ENCODE measurements around the gene GP1BA.

Gene GP1BA

GRCh38 chr17:4971826-4972225 is 39.7 kb downstream of the GP1BA start:
- no peak overlapping the region for H3K4me3 ChIP-seq (ENCODE audit: low read length)
- no peaks in the 10 kb centered on the region for H3K9me3 ChIP-seq (ENCODE audit: control insufficient read depth, low read length)
- peaks cover 29% of the 10 kb centered on the region for H3K4me1 ChIP-seq (ENCODE audit: control insufficient read depth, insufficient read depth, low read length)
- DNase-seq (ENCODE audit: low read depth): no peak
- no peaks in the 10 kb centered on the region for H3K27me3 ChIP-seq (replicated peaks; ENCODE audit: control insufficient read depth, insufficient read depth, low read length)
- peaks cover 41% of the 10 kb centered on the region for H3K36me3 ChIP-seq (ENCODE audit: control insufficient read depth, insufficient read depth, low read length, severe bottlenecking)
- H3K9ac ChIP-seq (ENCODE audit: low read length): peak overlapping the region; percentile 59

GRCh38 chr17:4972322-4972721 is 40.2 kb downstream of the GP1BA start:
- H3K9ac ChIP-seq (ENCODE audit: low read length): peak overlapping the region; percentile 59
- DNase-seq (ENCODE audit: low read depth): no peak
- H3K36me3 ChIP-seq (ENCODE audit: control insufficient read depth, insufficient read depth, low read length, severe bottlenecking): peaks cover 46% of the 10 kb centered on the region

GRCh38 chr17:4972752-4973151 is 40.7 kb downstream of the GP1BA start:
- Histone ChIP-seq H3K27me3 (replicated peaks; ENCODE audit: control insufficient read depth, insufficient read depth, low read length) (no peaks in the 10 kb centered on the region), H3K9ac (ENCODE audit: low read length) (no peak overlapping the region), H3K9me3 (ENCODE audit: control insufficient read depth, low read length) (no peaks in the 10 kb centered on the region), H3K4me3 (ENCODE audit: low read length) (no peak overlapping the region), H3K36me3 (ENCODE audit: control insufficient read depth, insufficient read depth, low read length, severe bottlenecking) (peaks cover 50% of the 10 kb centered on the region), H3K4me1 (ENCODE audit: control insufficient read depth, insufficient read depth, low read length) (peaks cover 28% of the 10 kb centered on the region)
- DNase-seq (ENCODE audit: low read depth): no peak

More at GRCh38 chr17:4972322-4972721, 40.2 kb downstream of the GP1BA start:
- H3K9me3 ChIP-seq (ENCODE audit: control insufficient read depth, low read length): no peaks in the 10 kb centered on the region
- peaks cover 28% of the 10 kb centered on the region for H3K4me1 ChIP-seq (ENCODE audit: control insufficient read depth, insufficient read depth, low read length)
- H3K27me3 ChIP-seq (replicated peaks; ENCODE audit: control insufficient read depth, insufficient read depth, low read length): no peaks in the 10 kb centered on the region
- no peak overlapping the region for H3K4me3 ChIP-seq (ENCODE audit: low read length)

- Histone ChIP-seq H3K4me3 (ENCODE audit: low read length) (no peak overlapping the region), H3K36me3 (ENCODE audit: control insufficient read depth, insufficient read depth, low read length, severe bottlenecking) (peaks cover 57% of the 10 kb centered on the region), H3K27me3 (replicated peaks; ENCODE audit: control insufficient read depth, insufficient read depth, low read length) (no peaks in the 10 kb centered on the region), H3K4me1 (ENCODE audit: control insufficient read depth, insufficient read depth, low read length) (peaks cover 25% of the 10 kb centered on the region), H3K9ac (ENCODE audit: low read length) (no peak overlapping the region), H3K9me3 (ENCODE audit: control insufficient read depth, low read length) (no peaks in the 10 kb centered on the region)
- DNase-seq (ENCODE audit: low read depth): no peak
Measured at GRCh38 chr17:4973256-4974114, 41.4 kb downstream of the GP1BA start.

GRCh38 chr17:4974115-4974670 is 42.1 kb downstream of the GP1BA start:
- Histone ChIP-seq H3K36me3 (ENCODE audit: control insufficient read depth, insufficient read depth, low read length, severe bottlenecking) (peaks cover 62% of the 10 kb centered on the region), H3K9me3 (ENCODE audit: control insufficient read depth, low read length) (no peaks in the 10 kb centered on the region), H3K4me3 (ENCODE audit: low read length) (no peak overlapping the region), H3K27me3 (replicated peaks; ENCODE audit: control insufficient read depth, insufficient read depth, low read length) (no peaks in the 10 kb centered on the region), H3K9ac (ENCODE audit: low read length) (no peak overlapping the region), H3K4me1 (ENCODE audit: control insufficient read depth, insufficient read depth, low read length) (peaks cover 19% of the 10 kb centered on the region)
- no peak for DNase-seq (ENCODE audit: low read depth)

GRCh38 chr17:4978726-4979125 is 46.6 kb downstream of the GP1BA start:
- no peak for DNase-seq (ENCODE audit: low read depth)
- Histone ChIP-seq H3K36me3 (ENCODE audit: control insufficient read depth, insufficient read depth, low read length, severe bottlenecking) (peaks cover 47% of the 10 kb centered on the region), H3K27me3 (replicated peaks; ENCODE audit: control insufficient read depth, insufficient read depth, low read length) (no peaks in the 10 kb centered on the region), H3K4me3 (ENCODE audit: low read length) (no peak overlapping the region), H3K4me1 (ENCODE audit: control insufficient read depth, insufficient read depth, low read length) (peaks cover 6% of the 10 kb centered on the region), H3K9me3 (ENCODE audit: control insufficient read depth, low read length) (no peaks in the 10 kb centered on the region), H3K9ac (ENCODE audit: low read length) (no peak overlapping the region)

- H3K36me3 ChIP-seq (ENCODE audit: control insufficient read depth, insufficient read depth, low read length, severe bottlenecking): peaks cover 40% of the 10 kb centered on the region
- H3K4me3 ChIP-seq (ENCODE audit: low read length): no peak overlapping the region
- no peak overlapping the region for H3K9ac ChIP-seq (ENCODE audit: low read length)
- no peaks in the 10 kb centered on the region for H3K9me3 ChIP-seq (ENCODE audit: control insufficient read depth, low read length)
- peak; percentile 80 for DNase-seq (ENCODE audit: low read depth)
- peaks cover 6% of the 10 kb centered on the region for H3K4me1 ChIP-seq (ENCODE audit: control insufficient read depth, insufficient read depth, low read length)
- no peaks in the 10 kb centered on the region for H3K27me3 ChIP-seq (replicated peaks; ENCODE audit: control insufficient read depth, insufficient read depth, low read length)
Measured at GRCh38 chr17:4980644-4981216, 48.7 kb downstream of the GP1BA start.

- Histone ChIP-seq H3K36me3 (ENCODE audit: control insufficient read depth, insufficient read depth, low read length, severe bottlenecking) (peaks cover 30% of the 10 kb centered on the region), H3K9ac (ENCODE audit: low read length) (no peak overlapping the region), H3K27me3 (replicated peaks; ENCODE audit: control insufficient read depth, insufficient read depth, low read length) (no peaks in the 10 kb centered on the region), H3K4me3 (ENCODE audit: low read length) (no peak overlapping the region), H3K4me1 (ENCODE audit: control insufficient read depth, insufficient read depth, low read length) (peaks cover 16% of the 10 kb centered on the region), H3K9me3 (ENCODE audit: control insufficient read depth, low read length) (no peaks in the 10 kb centered on the region)
- DNase-seq (ENCODE audit: low read depth): no peak
Measured at GRCh38 chr17:4982305-4982704, 50.2 kb downstream of the GP1BA start.
